Neural progenitor cell (in vitro differentiated cells): ENCODE data around the gene C18orf32. TPM values are rescaled to one million over a fixed set of nuclear protein-coding genes. Genes with fewer than 3 reads are reported as not detected.

ENCODE experiments used
- DNase-seq: peaks from one replicate; pipeline ENCODE4 v3.0.0-alpha.2; 2016; ENCODE audit warnings: low spot score
- H2AFZ ChIP-seq: fragments of 200-600 bp; sonication (generic); replicated peaks from 2 replicates; pipeline ENCODE4 v1.6.1; 2016; ENCODE audit warnings: antibody characterized with exemption
- H3F3A ChIP-seq: fragments of 200-600 bp; sonication (generic); 2 replicates; pipeline ENCODE4 v1.6.1; 2016; ENCODE audit warnings: antibody characterized with exemption, low read depth
- H3K27ac ChIP-seq: fragments of 200-600 bp; sonication (generic); 2 replicates; pipeline ENCODE4 v1.5.1; 2016; ENCODE audit warnings: mild to moderate bottlenecking
- H3K27me3 ChIP-seq: fragments of 200-600 bp; sonication (generic); 2 replicates; pipeline ENCODE4 v1.6.1; 2016; ENCODE audit warnings: mild to moderate bottlenecking, moderate library complexity
- H3K36me3 ChIP-seq: fragments of 200-600 bp; sonication (generic); 2 replicates; pipeline ENCODE4 v1.5.1; 2016
- H3K4me1 ChIP-seq: fragments of 200-600 bp; sonication (generic); 2 replicates; pipeline ENCODE4 v1.6.1; 2016; ENCODE audit warnings: mixed run types
- H3K4me2 ChIP-seq: fragments of 200-600 bp; sonication (generic); 2 replicates; pipeline ENCODE4 v1.6.1; 2016
- H3K4me3 ChIP-seq: fragments of 200-600 bp; sonication (generic); 2 replicates; pipeline ENCODE4 v1.5.1; 2016
- H3K79me2 ChIP-seq: fragments of 200-600 bp; sonication (generic); 2 replicates; pipeline ENCODE4 v1.6.1; 2016; ENCODE audit warnings: low read depth
- H3K9ac ChIP-seq: fragments of 200-600 bp; sonication (generic); 2 replicates; pipeline ENCODE4 v1.6.1; 2016
- H3K9me3 ChIP-seq: fragments of 200-600 bp; sonication (generic); 2 replicates; pipeline ENCODE4 v1.5.1; 2016; ENCODE audit warnings: low read depth
- H4K20me1 ChIP-seq: fragments of 200-600 bp; sonication (generic); 2 replicates; pipeline ENCODE4 v1.6.1; 2016; ENCODE audit warnings: low read depth
- H3K27ac Mint-ChIP-seq: 3 replicates; pipeline ENCODE4 v1.8.0; 2021; ENCODE audit warnings: mixed read lengths
- H3K27me3 Mint-ChIP-seq: 2 replicates; pipeline ENCODE4 v1.8.0; 2022; ENCODE audit warnings: low read depth, mild to moderate bottlenecking, inconsistent platforms, moderate library complexity, mixed read lengths; ENCODE audit not compliant: insufficient read depth
- H3K36me3 Mint-ChIP-seq: 3 replicates; pipeline ENCODE4 v1.8.0; 2021; ENCODE audit warnings: mixed read lengths
- H3K4me1 Mint-ChIP-seq: 3 replicates; pipeline ENCODE4 v1.8.0; 2021; ENCODE audit warnings: mixed read lengths
- H3K4me3 Mint-ChIP-seq: 3 replicates; pipeline ENCODE4 v1.8.0; 2021; ENCODE audit warnings: mild to moderate bottlenecking, moderate library complexity, mixed read lengths
- H3K9me3 Mint-ChIP-seq: 3 replicates; pipeline ENCODE4 v1.8.0; 2020; ENCODE audit warnings: mixed read lengths
- CTCF ChIP-seq: fragments of 200-600 bp; sonication (generic); IDR thresholded peaks from 2 replicates; pipeline ENCODE4 v1.5.1; 2017; ENCODE audit warnings: antibody characterized with exemption, mild to moderate bottlenecking
- EZH2 ChIP-seq: fragments of 200-600 bp; sonication (generic); IDR thresholded peaks from 2 replicates; pipeline ENCODE4 v1.6.1; 2017; ENCODE audit warnings: antibody characterized with exemption, mild to moderate bottlenecking, moderate library complexity
- EZH2phosphoT487 ChIP-seq: fragments of 200-600 bp; sonication (generic); IDR thresholded peaks from 2 replicates; pipeline ENCODE4 v1.6.1; 2017; ENCODE audit warnings: antibody characterized with exemption
- total RNA-seq: library from RNA; depleted of rRNA; stranded (reverse); fragments of >200 nt; gene quantifications from 2 replicates; pipeline ENCODE4 v1.2.3, GENCODE V29; 2015; ENCODE audit warnings: low replicate concordance

C18orf32 gene
- total RNA-seq, 1 donor from 2014 or later = 72.4 TPM

DNA sequence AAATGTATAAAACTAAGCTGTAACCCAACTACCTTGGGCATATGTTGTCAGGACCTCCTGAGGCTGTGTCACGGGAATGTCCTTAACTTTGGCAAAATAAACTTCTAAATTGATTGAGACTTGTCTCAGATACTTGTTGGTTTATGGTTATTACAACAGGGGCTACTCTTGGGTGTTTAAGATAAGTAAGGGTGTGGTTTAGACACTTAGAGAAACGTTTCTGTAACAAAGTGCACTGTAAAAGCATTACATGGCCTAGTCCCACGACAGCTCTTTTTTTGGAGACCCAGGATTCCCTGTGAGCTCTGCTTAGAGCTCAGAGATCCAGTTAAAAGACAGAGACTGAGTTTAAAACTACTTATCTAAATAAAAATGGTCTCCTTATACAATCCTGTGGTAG lies 42.6 kb upstream of the C18orf32 start:
- H3K36me3 ChIP-seq = no peaks in the 10 kb centered on the region
- H3F3A ChIP-seq = no peaks in the 10 kb centered on the region
- H3K4me1 ChIP-seq = peaks cover 4% of the 10 kb centered on the region
- peaks cover 24% of the 10 kb centered on the region for H3K9me3 Mint-ChIP-seq
- no peak overlapping the region for H3K4me2 ChIP-seq
- no peak overlapping the region for H3K27ac ChIP-seq
- no peak for DNase-seq
- no peak overlapping the region for H3K9ac ChIP-seq
- no peak overlapping the region for H3K27ac Mint-ChIP-seq
- no peak for TF ChIP-seq EZH2phosphoT487
- no peak for TF ChIP-seq EZH2
- no peak for TF ChIP-seq CTCF
- H2AFZ ChIP-seq = no peak overlapping the region
- no peak overlapping the region for H3K4me3 Mint-ChIP-seq
- no peaks in the 10 kb centered on the region for H3K27me3 ChIP-seq
- H3K9me3 ChIP-seq = no peaks in the 10 kb centered on the region
- no peaks in the 10 kb centered on the region for H4K20me1 ChIP-seq
- H3K4me3 ChIP-seq = no peak overlapping the region
- H3K79me2 ChIP-seq = no peaks in the 10 kb centered on the region
- H3K27me3 Mint-ChIP-seq = peaks cover 4% of the 10 kb centered on the region
- H3K36me3 Mint-ChIP-seq = peaks cover 3% of the 10 kb centered on the region
- peaks cover 16% of the 10 kb centered on the region for H3K4me1 Mint-ChIP-seq

DNA sequence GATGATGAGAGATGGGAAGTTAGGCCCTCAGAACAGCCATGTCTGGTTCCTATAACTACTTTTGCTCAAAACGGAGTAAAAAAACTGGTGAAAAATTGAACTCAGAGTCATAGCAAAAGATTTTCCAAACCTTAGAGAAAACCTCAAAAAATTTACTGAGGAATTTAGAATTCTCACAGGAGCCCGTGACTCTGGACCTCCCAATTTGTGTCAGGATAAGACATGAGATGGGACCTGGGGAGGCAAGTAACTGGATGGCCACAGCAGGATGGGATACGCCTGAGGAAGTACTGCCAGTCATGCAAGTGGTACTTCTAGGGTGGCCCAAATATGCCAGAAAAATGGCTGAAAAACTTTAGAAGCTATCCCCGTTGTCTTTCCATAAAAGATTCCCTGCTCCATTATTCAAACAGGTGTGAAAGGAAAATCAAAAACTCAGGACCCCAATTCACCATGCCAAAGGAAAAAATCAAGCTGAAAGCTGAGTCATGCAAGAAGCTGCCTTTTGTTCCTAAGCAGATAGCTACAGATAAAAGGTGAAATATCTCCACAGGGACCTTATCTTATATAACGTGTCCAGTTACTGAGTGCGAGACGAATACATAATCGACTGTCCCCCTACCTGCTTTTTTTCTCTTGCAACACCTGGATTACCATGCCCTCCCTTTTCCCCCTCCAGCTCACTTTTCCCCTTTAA lies 40.7 kb upstream of the C18orf32 start:
- Mint-ChIP-seq H3K4me3 (no peak overlapping the region), H3K4me1 (peaks cover 23% of the 10 kb centered on the region), H3K36me3 (peaks cover 1% of the 10 kb centered on the region), H3K9me3 (peaks cover 19% of the 10 kb centered on the region), H3K27me3 (peaks cover 4% of the 10 kb centered on the region), H3K27ac (no peak overlapping the region)
- TF ChIP-seq EZH2 = no peak
- no peak for TF ChIP-seq CTCF
- no peak for TF ChIP-seq EZH2phosphoT487
- Histone ChIP-seq H3K27me3 (no peaks in the 10 kb centered on the region), H2AFZ (no peak overlapping the region), H3K79me2 (no peaks in the 10 kb centered on the region), H3K4me3 (no peak overlapping the region), H3K9me3 (no peaks in the 10 kb centered on the region), H3K36me3 (no peaks in the 10 kb centered on the region), H3K4me2 (no peak overlapping the region), H3K27ac (no peak overlapping the region), H4K20me1 (no peaks in the 10 kb centered on the region), H3K4me1 (peaks cover 4% of the 10 kb centered on the region), H3F3A (no peaks in the 10 kb centered on the region), H3K9ac (no peak overlapping the region)
- no peak for DNase-seq

GRCh38 chr18:49525981-49526380 lies 38.9 kb upstream of the C18orf32 start:
- H3K4me1 ChIP-seq = peaks cover 14% of the 10 kb centered on the region
- no peak overlapping the region for H3K4me2 ChIP-seq
- Mint-ChIP-seq H3K27ac (no peak overlapping the region), H3K36me3 (peaks cover 1% of the 10 kb centered on the region), H3K9me3 (peaks cover 11% of the 10 kb centered on the region), H3K27me3 (no peaks in the 10 kb centered on the region), H3K4me1 (peaks cover 31% of the 10 kb centered on the region), H3K4me3 (no peak overlapping the region)
- DNase-seq = no peak
- H3K27me3 ChIP-seq = no peaks in the 10 kb centered on the region
- H2AFZ ChIP-seq = no peak overlapping the region
- no peaks in the 10 kb centered on the region for H3K79me2 ChIP-seq
- no peaks in the 10 kb centered on the region for H3K9me3 ChIP-seq
- H3K9ac ChIP-seq = no peak overlapping the region
- TF ChIP-seq EZH2phosphoT487 (no peak), CTCF (no peak), EZH2 (no peak)
- H3F3A ChIP-seq = peaks cover 11% of the 10 kb centered on the region
- no peak overlapping the region for H3K27ac ChIP-seq
- peaks cover 1% of the 10 kb centered on the region for H4K20me1 ChIP-seq
- H3K4me3 ChIP-seq = no peak overlapping the region
- H3K36me3 ChIP-seq = no peaks in the 10 kb centered on the region
